Fibroblast of mammary gland (primary cell): ENCODE measurements around the gene BCAP31.
"Not testable (repeated sequence)": the region's sequence is repeated elsewhere in the genome, so short reads cannot be mapped to it uniquely, and the experiment has no call there.

Source experiments
- DNase-seq: peaks from one replicate; pipeline ENCODE4 v3.0.0-alpha.2; 2010; ENCODE audit warnings: low read depth
- H3K4me3 ChIP-seq: 2 replicates; pipeline ENCODE4 v1.5.1; 2011; ENCODE audit warnings: low read depth, mild to moderate bottlenecking, low read length, moderate library complexity; ENCODE audit not compliant: control insufficient read depth
- CTCF ChIP-seq: conservative IDR thresholded peaks from 2 replicates; pipeline ENCODE4 v1.5.1; 2011; ENCODE audit warnings: low read depth, low read length, inconsistent platforms; ENCODE audit not compliant: control insufficient read depth, insufficient read depth

Gene BCAP31

DNA sequence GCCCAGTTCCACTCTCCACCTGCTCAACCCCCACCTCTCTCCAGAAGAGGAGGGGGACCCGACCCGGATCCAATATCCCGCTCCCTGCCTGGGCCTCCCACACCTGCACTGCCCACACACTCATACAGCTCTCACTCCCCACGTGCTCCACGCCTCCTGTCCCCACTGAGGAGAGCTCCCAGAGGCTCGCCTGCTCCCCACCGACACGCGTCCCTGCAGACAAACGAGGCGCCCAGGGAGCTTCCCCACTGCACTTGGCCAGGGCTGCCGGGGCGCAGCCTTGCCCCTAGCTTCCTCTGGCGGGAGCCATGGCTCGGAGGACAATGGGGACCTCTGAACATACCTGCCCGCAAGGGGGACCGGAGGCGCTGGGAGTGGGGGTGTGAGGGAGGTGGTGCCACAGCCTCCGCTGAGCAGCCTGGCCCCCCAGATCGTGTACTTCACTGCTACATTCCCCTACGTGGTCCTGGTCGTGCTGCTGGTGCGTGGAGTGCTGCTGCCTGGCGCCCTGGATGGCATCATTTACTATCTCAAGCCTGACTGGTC is 31.5 kb downstream of the BCAP31 start:
- H3K4me3 ChIP-seq, result no peak overlapping the region
- no peak for DNase-seq
- no peak for TF ChIP-seq CTCF

- DNase-seq, result no peak
- H3K4me3 ChIP-seq, result no peak overlapping the region
- no peak for TF ChIP-seq CTCF
Observed at GRCh38 chrX:153692003-153692402, 32.2 kb downstream of the BCAP31 start.

DNA sequence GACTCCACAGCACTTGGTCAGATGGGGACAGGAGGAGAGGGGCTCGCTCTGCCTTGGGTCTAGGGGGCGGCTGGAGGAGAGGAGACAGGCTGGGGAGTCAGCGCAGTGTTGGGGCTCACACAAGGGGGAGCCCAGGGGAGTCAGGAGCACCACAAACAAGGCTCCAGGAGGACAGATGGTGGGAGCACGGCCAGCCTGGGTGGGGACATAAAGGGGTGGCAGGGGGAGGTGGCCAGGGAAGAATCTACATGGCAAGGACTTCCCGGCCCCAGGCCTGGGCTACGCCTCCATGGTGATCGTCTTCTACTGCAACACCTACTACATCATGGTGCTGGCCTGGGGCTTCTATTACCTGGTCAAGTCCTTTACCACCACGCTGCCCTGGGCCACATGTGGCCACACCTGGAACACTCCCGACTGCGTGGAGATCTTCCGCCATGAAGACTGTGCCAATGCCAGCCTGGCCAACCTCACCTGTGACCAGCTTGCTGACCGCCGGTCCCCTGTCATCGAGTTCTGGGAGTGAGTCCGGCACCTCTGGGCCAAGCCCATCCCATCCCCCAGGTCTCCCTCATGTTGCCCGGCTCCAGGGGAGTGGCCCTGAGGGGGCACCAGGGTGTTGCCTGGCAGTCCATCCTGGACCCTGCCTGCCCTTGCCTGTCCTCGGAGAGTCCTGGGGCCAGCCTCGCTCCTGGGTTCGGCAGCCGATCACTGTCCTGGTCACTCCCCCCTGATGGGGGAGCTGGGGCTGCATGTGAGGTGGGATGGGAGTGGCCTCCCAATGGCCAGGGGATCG is 33.0 kb downstream of the BCAP31 start:
- not testable (repeated sequence) for DNase-seq

GRCh38 chrX:153690466-153690865 is 33.7 kb downstream of the BCAP31 start:
- no peak for TF ChIP-seq CTCF
- DNase-seq, result no peak
- no peak overlapping the region for H3K4me3 ChIP-seq

More for the DNA sequence above, 33.0 kb downstream of the BCAP31 start:
- H3K4me3 ChIP-seq, result not testable (repeated sequence)

DNA sequence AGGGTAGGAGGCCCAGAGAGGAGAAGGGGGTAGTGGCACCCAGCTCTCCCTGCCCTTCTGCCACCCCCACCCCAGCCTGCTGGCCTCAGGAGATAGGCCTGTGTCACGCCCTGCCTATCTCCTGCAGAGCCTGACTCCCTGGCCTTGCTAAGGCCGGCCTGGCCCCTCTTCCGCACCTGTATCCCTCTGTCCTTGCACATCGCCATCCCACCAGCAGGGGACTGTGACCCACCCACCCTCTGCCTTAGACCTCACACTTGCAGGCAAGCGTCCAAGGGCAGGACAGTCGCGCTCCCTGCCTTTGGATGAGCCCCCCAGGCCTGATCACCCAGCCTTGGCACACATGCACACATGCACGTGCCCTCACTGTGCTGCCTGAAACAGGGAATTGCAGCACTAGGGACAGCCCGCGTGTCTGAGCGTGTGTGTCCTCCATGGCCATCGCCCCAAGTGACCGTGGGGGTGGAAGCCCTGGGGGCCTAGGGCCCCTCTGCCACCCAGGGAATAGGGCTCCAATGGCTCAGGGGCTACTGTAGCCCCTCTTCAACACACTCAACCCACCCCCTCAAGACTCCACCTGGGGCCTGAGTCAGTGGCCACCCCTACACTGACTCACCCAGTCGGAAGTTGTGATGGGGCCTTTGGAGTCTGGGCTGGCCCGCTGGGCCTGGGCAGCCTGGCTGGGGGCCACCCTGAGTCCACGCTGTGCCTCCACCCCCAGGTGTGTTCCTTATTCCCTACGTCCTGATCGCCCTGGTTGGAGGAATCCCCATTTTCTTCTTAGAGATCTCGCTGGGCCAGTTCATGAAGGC is 34.3 kb downstream of the BCAP31 start:
- peak; percentile 2 for TF ChIP-seq CTCF
- H3K4me3 ChIP-seq, result no peak overlapping the region
- no peak for DNase-seq

DNA sequence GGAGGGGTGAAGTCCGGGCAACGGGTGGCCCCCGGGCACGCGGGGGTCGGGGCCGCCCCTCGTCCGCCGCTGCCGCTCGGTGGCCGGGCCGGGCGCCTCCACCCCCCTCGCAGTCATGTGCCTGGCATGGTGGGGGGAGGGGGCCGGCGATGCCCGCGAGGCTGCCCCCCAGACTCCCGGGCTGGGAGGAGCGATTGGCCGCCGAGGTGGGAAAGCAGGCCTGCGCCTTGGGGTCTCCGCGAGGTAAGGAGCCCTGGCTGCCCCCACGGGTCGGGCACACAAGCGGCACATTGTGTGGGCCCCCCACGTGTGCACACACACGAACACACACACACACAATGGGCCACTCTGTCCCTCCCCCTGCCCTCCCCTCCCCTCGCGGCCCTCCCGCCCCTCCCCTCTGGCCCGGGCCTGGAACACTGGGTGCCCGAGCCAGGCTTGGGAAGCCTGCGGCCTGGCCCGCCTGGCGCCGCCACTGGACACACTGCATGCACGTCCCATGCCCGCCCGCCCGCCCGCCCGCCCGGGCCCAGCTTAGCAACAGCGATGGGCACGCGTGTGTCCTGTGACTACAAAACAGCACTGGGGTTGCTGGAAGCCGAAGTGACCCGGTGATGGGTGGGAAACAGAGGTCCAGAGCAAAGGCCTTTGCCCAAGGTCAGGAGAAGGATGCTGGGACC is 35.1 kb downstream of the BCAP31 start:
- TF ChIP-seq CTCF, result no peak
- DNase-seq, result no peak
- peak overlapping the region; percentile 26 for H3K4me3 ChIP-seq
